VCaP (cell line): Measurements from ENCODE around the gene ZNF593OS.

ENCODE experiments used
- H3K27ac ChIP-seq: fragments of 450-650 bp; 2 replicates; pipeline ENCODE4 v1.5.1; 2017
- CTCF ChIP-seq: fragments of 450-650 bp; conservative IDR thresholded peaks from 2 replicates; pipeline ENCODE4 v1.5.1; 2017; ENCODE audit warnings: mild to moderate bottlenecking, moderate library complexity

Gene ZNF593OS

DNA sequence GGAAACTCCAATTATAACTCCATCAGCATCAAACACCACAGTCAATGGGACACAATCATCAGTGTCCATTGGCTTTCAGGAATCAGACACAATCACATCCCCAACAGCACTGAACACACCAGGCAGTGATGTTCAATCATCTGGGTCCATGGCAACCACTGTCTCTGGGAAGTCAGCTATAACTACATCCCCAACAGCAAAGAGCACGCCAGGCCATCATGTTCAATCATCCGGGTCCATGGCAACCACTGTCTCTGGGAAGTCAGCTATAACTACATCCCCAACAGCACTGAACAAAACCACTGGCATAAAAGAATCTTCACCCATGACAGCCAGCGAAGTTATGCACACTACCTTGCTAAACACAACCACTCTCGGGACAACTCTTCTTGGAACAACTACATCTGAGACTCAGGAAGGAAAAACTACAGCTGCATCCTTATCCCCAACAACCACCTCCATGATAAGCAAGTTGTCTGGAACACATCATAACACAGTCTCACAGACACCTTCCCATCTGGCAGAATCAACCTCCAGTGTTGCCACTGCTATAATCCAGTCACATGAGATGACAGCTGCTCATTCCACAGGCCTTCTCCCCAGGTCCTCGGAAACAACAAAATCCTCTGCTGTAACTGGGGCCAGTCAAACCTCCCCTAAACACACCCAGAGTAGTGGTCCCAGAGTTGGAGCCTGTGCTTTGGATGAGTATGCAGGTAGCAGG is 38.7 kb upstream of the ZNF593OS start:
- no peak for TF ChIP-seq CTCF
- H3K27ac ChIP-seq = no peak overlapping the region

DNA sequence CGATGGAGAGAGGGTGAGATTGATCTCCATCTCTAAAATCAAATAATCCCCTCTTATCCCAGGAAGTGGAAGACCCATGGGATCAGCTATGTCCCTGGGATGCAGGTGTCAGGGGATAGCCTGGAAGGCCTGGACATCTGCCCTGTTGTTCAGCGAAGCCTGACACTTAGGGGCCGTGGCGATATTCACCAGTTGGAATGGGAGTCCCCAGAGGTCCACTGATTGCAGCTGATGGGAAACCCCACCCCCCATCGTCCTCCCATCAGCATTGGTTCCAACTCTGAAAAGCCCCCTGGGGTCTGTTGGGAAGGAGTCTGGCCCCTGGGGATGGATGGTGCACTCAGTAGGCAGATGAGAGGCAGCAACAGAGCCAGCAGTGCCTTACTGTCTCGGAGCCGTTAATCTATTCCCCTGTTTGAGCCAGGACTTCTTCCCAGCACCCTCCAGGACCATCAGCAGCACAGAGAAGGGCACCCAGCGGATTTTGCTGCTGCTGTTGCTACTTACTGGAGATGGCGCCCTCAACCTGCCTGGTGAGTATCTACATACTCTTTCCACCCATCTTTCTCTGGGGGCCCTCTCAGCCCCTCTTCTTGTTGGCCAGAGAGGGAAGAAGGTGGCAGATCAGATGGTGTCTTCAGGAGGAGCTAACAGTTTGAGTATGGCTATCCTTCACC is 32.1 kb upstream of the ZNF593OS start:
- no peak overlapping the region for H3K27ac ChIP-seq
- no peak for TF ChIP-seq CTCF

- TF ChIP-seq CTCF = no peak
- H3K27ac ChIP-seq = no peak overlapping the region
Observed at GRCh38 chr1:26200413-26200812, 28.8 kb upstream of the ZNF593OS start.

DNA sequence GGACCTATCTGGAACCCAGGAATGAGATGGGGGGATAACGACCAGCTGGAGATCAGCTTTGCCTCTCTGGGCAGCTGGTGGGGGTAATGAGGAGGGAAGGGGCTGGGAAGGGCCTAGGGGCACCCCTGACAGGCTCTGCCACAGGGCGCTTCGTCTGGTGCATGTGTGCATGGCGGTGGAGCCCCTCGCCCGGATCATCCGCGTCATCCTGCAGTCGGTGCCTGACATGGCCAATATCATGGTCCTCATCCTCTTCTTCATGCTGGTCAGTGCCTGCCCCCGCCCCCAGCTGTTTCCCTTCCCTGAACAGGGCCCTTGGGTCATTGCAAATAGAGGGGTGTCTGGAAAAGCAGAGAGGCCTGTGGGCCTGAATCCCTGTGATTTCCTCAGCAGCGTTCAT is 26.2 kb upstream of the ZNF593OS start:
- no peak overlapping the region for H3K27ac ChIP-seq
- TF ChIP-seq CTCF = no peak

- no peak for TF ChIP-seq CTCF
- H3K27ac ChIP-seq = no peak overlapping the region
Observed at GRCh38 chr1:26197301-26197700, 25.7 kb upstream of the ZNF593OS start.

- no peak overlapping the region for H3K27ac ChIP-seq
Observed at GRCh38 chr1:26195805-26196204, 24.2 kb upstream of the ZNF593OS start.

GRCh38 chr1:26191739-26192138 is 20.1 kb upstream of the ZNF593OS start:
- no peak for TF ChIP-seq CTCF
- no peak overlapping the region for H3K27ac ChIP-seq

More at GRCh38 chr1:26195805-26196204, 24.2 kb upstream of the ZNF593OS start:
- TF ChIP-seq CTCF = no peak
